Measurements from ENCODE around the gene PTPN14.
"Not testable (repeated sequence)": the region's sequence is repeated elsewhere in the genome, so short reads cannot be mapped to it uniquely, and the experiment has no call there.

The PTPN14 gene

GRCh38 chr1:214551436-214552173 is at the start of gene PTPN14:
TSS of gene PTPN14 (minus strand) at chr1:214551602. CDS start at chr1:214464803, 86,799 bp downstream.
- peak in 1 of 2 experiments; percentile 4 for DNase-seq

GRCh38 chr1:214593158-214593557 is 41.8 kb upstream of the PTPN14 start:
- DNase-seq, result no peak

- not testable (repeated sequence) for DNase-seq
Measured at GRCh38 chr1:214591918-214592317, 40.5 kb upstream of the PTPN14 start.

DNA sequence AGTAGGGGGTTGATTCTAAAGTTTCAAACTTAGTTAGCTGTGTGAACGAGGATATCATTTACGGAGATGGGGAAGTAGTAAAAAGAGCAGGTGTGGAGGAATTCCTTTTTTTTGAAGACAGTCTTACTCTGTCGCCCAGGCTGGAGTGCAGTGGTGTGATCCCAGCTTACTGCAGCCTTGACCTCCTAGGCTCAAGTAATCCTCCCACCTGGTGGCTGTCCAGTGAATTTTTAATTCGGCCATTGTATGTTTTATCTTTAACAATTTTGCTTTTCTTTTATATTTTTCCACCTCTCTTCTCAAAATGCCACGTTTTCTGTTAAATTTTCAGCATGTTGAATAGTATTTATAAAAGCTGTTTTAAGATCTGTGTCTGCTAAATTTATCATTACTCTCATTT is 39.3 kb upstream of the PTPN14 start:
- DNase-seq, result no peak

GRCh38 chr1:214588963-214589597 is 37.7 kb upstream of the PTPN14 start:
- no peak for DNase-seq

- no peak for DNase-seq
Measured at GRCh38 chr1:214587165-214587564, 35.8 kb upstream of the PTPN14 start.

DNA sequence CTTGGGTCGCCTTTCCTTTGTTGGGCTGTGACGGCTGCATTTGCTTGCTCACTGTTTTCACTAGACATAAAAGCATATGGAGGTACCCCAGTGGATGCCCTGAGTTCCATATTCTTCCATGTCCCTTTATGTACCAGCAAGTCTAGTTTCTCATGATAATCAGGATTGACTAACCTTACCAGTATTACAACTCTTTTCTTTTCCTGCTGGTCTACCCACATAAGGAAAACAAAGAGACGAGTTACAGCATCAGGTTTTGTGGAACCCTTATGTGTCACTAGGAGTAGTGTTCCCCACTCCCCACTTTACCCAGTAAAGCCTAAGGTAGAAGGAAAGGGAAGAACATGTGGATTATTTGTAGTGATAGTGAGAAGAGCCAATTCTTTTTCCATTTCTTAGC is 35.2 kb upstream of the PTPN14 start:
- no peak for DNase-seq

DNA sequence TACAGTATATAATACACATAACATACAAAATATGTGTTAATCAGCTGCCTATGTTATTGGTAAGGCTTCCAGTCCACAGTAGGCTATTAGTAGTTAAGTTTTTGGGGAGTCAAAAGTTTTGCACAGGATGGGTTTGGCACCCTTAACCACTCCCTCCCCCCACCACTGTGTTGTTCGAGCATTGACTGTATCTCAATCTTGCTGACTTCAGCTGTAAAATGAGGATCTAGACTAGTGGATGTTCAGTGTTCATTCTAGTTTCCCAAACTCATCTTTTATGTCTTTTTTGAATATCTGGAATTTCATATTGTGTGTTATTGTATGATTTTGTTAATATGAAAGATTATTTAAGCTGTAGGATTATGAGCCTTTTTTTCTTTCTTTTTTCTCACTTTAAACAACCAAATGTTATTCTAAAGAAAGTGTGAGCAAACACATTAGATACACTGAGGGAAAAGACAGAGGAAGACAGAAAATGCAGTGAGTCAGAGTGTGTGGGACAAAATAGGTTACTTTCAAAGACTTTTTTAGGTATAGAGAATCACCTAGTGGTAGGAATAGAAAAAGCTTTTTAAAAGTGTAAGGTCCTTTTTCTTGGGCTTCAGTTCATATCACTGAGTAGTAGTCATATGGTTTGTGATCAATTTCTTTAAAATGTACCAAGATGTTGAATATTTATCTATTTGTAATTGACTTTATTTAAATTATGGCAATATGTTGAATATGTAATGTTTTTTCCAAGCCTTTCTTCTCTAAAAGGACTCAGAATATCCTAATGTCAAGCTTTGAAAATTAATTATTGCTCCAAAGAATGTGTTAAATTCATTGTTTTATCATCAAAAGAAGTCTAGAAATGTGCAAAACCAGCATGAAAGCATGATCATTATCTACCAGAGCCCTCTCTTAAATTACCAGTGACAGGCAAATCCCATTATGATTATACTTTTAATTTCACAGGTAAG is 33.7 kb upstream of the PTPN14 start:
- no peak for DNase-seq

DNA sequence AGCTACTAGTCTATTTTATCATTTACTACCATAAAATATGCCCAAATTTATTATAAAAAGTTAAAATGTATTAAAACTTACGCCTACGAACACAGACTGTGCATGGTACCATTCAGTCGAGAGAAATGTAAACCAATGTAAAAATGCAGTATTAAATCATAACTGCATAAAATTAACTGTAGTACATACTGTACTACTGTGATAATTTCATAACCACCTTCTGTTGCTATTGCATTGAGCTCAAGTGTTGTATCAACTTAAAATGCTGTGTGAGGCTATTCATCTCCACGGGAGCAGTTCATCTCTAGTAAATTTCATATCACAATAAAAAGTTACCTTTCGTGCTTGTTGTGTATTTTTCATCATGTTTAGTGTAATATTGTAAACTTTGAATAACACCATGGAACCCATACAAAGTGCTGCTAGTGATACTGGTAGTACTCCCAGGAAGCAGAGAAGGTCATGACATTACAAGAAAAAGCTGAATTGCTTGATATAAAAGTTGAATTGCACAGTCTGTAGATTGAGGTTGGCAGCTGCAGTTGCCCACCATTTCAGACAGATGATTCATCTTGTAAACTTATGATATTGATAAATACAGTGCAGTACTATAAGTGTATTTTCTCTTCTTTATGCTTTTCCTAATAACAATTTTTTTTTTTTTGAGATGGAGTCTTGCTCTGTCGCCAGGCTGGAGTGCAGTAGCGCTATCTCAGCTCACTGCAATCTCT is 32.6 kb upstream of the PTPN14 start:
- no peak for DNase-seq

GRCh38 chr1:214583113-214583512 is 31.7 kb upstream of the PTPN14 start:
- DNase-seq, result no peak

- no peak for DNase-seq
Measured at GRCh38 chr1:214582289-214582891, 31.0 kb upstream of the PTPN14 start.

DNA sequence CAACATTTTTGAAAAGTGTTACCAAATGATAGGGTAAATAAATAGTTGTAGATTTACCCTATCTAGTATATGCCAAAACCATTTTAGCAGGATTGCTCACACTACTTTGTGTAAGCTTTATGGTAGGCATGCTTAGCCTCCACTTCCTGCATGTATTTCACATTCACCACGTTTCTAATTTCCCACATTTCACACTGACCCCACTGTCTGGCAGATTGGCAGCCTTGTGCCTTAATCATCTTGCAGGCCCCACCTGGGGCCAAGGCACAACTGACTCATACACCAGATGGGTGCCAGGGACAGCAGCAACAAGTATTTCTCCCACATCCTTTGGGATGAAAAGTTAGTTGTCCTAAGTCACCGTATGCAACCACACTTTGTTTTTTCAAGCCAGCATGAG is 30.4 kb upstream of the PTPN14 start:
- DNase-seq, result no peak

GRCh38 chr1:214579183-214579582 is 27.8 kb upstream of the PTPN14 start:
- DNase-seq, result no peak

DNA sequence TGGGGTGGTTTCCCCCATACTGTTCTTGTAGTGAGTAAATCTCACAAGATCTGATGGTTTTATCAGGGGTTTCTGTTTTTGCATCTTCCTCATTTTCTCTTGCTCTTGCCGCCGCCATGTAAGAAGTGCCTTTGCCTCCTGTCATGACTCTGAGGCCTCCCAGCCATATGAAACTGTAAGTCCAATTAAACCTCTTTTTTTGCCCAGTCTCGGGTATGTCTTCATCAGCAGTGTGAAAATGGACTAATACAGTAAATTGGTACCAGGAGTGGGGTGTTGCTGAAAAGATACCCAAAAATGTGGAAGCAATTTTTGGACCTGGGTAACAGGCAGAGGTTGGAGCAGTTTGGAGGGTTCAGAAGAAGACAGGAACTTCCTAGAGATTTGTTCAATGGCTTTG is 24.7 kb upstream of the PTPN14 start:
- not testable (repeated sequence) for DNase-seq

DNA sequence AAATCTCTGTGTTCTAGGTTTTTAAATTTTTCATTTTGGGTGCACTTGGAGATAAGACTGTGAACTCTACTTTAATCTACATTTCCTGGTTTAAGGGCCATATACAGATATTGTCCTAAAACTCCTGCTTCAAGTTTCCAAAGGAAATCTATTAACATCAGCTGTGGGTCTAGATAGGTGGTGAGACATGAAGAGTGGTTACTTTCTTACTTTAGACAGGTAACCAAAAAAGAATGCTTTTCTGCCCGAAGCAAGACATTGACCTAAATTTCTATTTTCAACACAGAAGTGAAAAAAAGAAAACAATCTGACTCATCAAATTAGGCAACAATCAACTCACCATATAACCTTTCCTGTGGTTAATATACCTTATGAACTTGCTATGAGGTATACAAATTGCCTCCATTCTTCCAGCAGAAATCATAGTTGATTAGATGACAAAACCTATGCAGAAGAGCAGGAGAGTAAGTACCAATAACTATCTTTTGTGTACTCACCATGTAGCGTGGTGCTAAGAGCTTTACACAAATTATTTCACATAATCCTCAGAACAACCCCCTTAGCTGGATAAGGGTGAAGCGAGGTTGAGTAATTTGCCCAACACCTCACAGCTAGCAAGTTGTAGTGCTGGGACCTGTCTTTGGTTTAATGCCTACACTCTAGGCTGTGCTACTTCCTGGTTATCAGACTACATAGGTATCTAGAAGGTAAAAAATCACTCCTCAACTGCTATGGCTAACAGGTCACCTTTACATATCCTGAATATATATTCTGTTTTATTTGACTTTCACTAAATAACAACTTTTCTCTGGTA is 23.4 kb upstream of the PTPN14 start:
- DNase-seq, result no peak

GRCh38 chr1:214573386-214574318 is 22.2 kb upstream of the PTPN14 start:
- no peak for DNase-seq

- DNase-seq, result no peak
Measured at GRCh38 chr1:214571281-214571680, 19.9 kb upstream of the PTPN14 start.

- no peak for DNase-seq
Measured at GRCh38 chr1:214570442-214570841, 19.0 kb upstream of the PTPN14 start.

DNA sequence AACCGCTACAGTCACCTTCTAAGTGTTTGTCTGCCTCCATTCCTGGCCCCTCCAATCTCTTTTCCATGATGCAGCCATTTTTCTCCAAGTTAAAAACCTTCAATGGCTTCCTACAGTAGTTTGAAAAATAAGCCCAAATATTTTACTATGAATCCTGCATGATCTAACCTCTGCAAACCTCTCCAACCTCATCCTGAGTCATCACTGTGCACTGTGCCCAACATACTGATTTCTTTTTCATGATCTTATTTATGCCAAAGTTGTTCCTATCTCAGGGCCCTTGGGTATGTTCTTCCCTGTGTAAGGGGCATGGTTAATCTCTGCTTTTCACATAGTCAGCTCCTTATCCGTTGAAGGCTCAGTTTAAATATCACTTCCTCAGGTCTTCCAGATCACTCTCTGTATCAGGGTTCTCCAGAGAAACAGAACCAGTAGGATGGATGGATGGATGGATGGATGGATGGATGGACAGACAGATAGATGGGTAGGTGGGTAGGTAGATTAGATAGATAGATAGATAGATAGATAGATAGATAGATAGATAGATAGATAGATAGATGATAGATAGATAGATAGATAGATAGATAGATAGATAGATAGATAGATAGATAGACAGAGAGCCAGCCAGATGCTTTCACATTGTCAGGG is 18.1 kb upstream of the PTPN14 start:
- no peak for DNase-seq

DNA sequence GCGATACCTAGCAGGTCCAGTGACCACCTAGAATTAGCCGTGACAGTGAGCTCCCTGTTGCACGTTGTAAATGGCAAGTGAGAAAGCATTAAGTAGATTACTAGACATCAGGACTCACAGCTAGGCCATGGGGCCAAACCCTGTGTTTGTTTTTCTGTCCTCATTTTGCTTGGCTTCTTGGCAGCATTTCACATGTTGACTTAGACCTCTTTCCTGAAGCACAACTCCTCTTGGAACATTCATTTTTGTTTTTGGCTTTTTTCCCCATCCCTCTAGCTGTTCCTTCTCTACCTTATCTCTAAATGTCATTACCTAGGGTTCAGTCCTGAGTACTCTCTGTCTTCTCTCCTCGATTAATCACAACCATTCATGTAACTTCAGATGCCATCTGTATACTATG is 16.9 kb upstream of the PTPN14 start:
- DNase-seq, result no peak
